ENCODE data around the gene PTCH2.

PTCH2 gene

GRCh38 chr1:44777969-44778635 is 65.0 kb downstream of the PTCH2 start:
- DNase-seq, result no peak

- DNase-seq, result no peak
Observed at GRCh38 chr1:44777547-44777946, 65.5 kb downstream of the PTCH2 start.

DNA sequence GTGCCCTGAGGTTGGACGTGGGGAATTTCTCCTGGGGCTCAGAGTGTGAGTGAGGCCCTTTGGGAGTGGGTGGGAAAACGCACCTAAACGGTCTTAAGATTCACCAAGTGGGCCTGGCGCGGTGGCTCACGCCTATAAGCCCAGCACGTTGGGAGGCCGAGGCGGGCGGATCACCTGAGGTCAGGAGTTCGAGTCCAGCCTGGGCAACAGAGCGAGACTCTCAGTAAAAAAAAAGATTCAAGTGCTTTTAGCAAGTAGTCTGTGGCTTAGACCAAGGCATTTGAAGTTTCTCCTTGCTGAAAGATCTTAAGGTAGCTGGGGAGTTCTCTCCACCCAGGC is 66.4 kb downstream of the PTCH2 start:
- DNase-seq, result no peak

- DNase-seq, result no peak
Observed at GRCh38 chr1:44775930-44776729, 66.9 kb downstream of the PTCH2 start.

- peak; percentile 94 for DNase-seq
Observed at GRCh38 chr1:44775078-44775929, 67.7 kb downstream of the PTCH2 start, which contains the start of gene RPS8. RPS8 (plus strand) TSS chr1:44775540; CDS start chr1:44775597, 57 bp downstream.

Measured in NCI-H2171 treated with DMSO at 0.1 percent for 48 hours (cell line).